Thyroid gland (tissue), 4 donors: ENCODE data around the gene SVIP. TPM values are rescaled to one million over a fixed set of nuclear protein-coding genes. Genes with fewer than 3 reads are reported as not detected.

Experiments
- DNase-seq, 2 donors: peaks; one replicate each; pipeline ENCODE4 v3.0.0-alpha.2; 2019
- H3K27ac ChIP-seq, 3 donors: fragments of 200-600 bp; sonication (generic); 1 replicate in 2 of 3; 2 replicates in 1 of 3; pipeline ENCODE4 v1.5.1; 2016 to 2019; ENCODE audit warnings: mild to moderate bottlenecking in 1 of 3, moderate library complexity in 1 of 3
- H3K27me3 ChIP-seq: fragments of 200-600 bp; sonication (generic); one replicate; pipeline ENCODE4 v1.5.1; 2019
- H3K36me3 ChIP-seq, 2 donors: fragments of 200-600 bp; sonication (generic); one replicate each; pipeline ENCODE4 v1.5.1; 2016 to 2019
- H3K4me1 ChIP-seq, 2 donors: fragments of 200-600 bp; sonication (generic); one replicate each; pipeline ENCODE4 v1.5.1; 2017 to 2019
- H3K4me3 ChIP-seq, 3 donors: fragments of 200-600 bp; sonication (generic); replicated peaks in 1 of 3; 1 replicate in 2 of 3; 2 replicates in 1 of 3; pipeline ENCODE4 v1.5.1; 2016; ENCODE audit warnings: mild to moderate bottlenecking in 1 of 3
- H3K9me3 ChIP-seq: fragments of 200-600 bp; sonication (generic); one replicate; pipeline ENCODE4 v1.5.1; 2017
- CTCF ChIP-seq, 6 experiments: fragments of 200-600 bp in 3 of 6; fragments of 450-650 bp in 3 of 6; sonication (generic) in 3 of 6; IDR thresholded peaks; one replicate each; pipeline ENCODE4 v1.5.1; 2016 to 2019; ENCODE audit warnings: antibody characterized with exemption in 6 of 6, mild to moderate bottlenecking in 2 of 6, inconsistent platforms in 1 of 6, moderate library complexity in 1 of 6
- POLR2A ChIP-seq, 2 donors: fragments of 450-650 bp; IDR thresholded peaks; one replicate each; pipeline ENCODE4 v1.6.1; 2017; ENCODE audit warnings: antibody characterized with exemption in 2 of 2, mild to moderate bottlenecking in 2 of 2, moderate library complexity in 1 of 2
- WGBS, 2 donors: methylation state at CpG; one replicate each; pipeline ENCODE4 v1.1.5; 2017; 5-methylcytosine and 5-hydroxymethylcytosine counted together
- intact Hi-C: fragments of 100-400 bp; cut with DNase I; formaldehyde crosslinking; loops from one replicate; pipeline ENCODE4 v1.15.1; 2023
- total RNA-seq, 4 donors: library from RNA; depleted of rRNA; stranded (reverse); fragments of >200 nt; gene quantifications; one replicate each; pipeline ENCODE4 v1.2.3, GENCODE V29; 2016

The SVIP gene
- total RNA-seq, 4 donors from 2014 or later: 20.4 to 30.6 (median 29.2) TPM

GRCh38 chr11:22775248-22775647 lies 54.4 kb downstream of the SVIP start:
- no peaks in the 10 kb centered on the region for H3K9me3 ChIP-seq
- H3K27me3 ChIP-seq: no peaks in the 10 kb centered on the region
- H3K4me3 ChIP-seq: no peak overlapping the region
- TF ChIP-seq POLR2A (IDR thresholded peaks at IDR 0.05): no peak
- no peak for TF ChIP-seq CTCF (IDR thresholded peaks at IDR 0.05)
- no peaks in the 10 kb centered on the region for H3K36me3 ChIP-seq
- 86% methylated on average over 5 of the region's 5 CpGs for WGBS, 2 donors
- intact Hi-C loops: no loop called here
- no peak for DNase-seq
- H3K27ac ChIP-seq: no peak overlapping the region
- H3K4me1 ChIP-seq: no peaks in the 10 kb centered on the region

- no peak overlapping the region for H3K27ac ChIP-seq
- intact Hi-C loops: no loop called here
- no peaks in the 10 kb centered on the region for H3K4me1 ChIP-seq
- H3K9me3 ChIP-seq: no peaks in the 10 kb centered on the region
- H3K36me3 ChIP-seq: no peaks in the 10 kb centered on the region
- TF ChIP-seq CTCF (IDR thresholded peaks at IDR 0.05): no peak
- no peak for TF ChIP-seq POLR2A (IDR thresholded peaks at IDR 0.05)
- no peaks in the 10 kb centered on the region for H3K27me3 ChIP-seq
- no peak overlapping the region for H3K4me3 ChIP-seq
- no peak for DNase-seq
- WGBS, 2 donors: 82 to 83% methylated on average over 2 of the region's 2 CpGs
Observed at GRCh38 chr11:22774716-22775115, 54.9 kb downstream of the SVIP start.

- no peak for TF ChIP-seq CTCF (IDR thresholded peaks at IDR 0.05)
- 69 to 77% methylated on average over 1 of the region's 1 CpG for WGBS, 2 donors
- Histone ChIP-seq H3K27ac (no peak overlapping the region), H3K9me3 (no peaks in the 10 kb centered on the region), H3K4me1 (no peaks in the 10 kb centered on the region), H3K36me3 (no peaks in the 10 kb centered on the region), H3K27me3 (no peaks in the 10 kb centered on the region), H3K4me3 (no peak overlapping the region)
- no peak for DNase-seq
- intact Hi-C loops: no loop called here
Observed at GRCh38 chr11:22769081-22769480, 60.5 kb downstream of the SVIP start.

Other genes with a start within 250 kb of the SVIP start
- 10 to 100 TPM in 3 of 4 donors, 1 to 10 TPM in 1; 8.6 to 15.2 (median 13.4) TPM for gene FANCF, start 204.0 kb downstream of the SVIP start, total RNA-seq
- 10 to 100 TPM in 1 of 4 donors, 1 to 10 TPM in 2, not detected in 1; 2.3 to 10.2 (median 4.9) TPM for gene GAS2, start 163.2 kb downstream of the SVIP start, total RNA-seq
- gene CCDC179, start 30.7 kb upstream of the SVIP start, total RNA-seq: not detected